Inferior parietal cortex (tissue), 1 donor: ENCODE data around the gene NUTM2A.
"Not testable (repeated sequence)": the region's sequence is repeated elsewhere in the genome, so short reads cannot be mapped to it uniquely, and the experiment has no call there.

ENCODE experiments used
- DNase-seq: peaks from one replicate; pipeline ENCODE4 v3.0.0-alpha.2; 2016; ENCODE audit errors: extremely low spot score

The NUTM2A gene, protein sequence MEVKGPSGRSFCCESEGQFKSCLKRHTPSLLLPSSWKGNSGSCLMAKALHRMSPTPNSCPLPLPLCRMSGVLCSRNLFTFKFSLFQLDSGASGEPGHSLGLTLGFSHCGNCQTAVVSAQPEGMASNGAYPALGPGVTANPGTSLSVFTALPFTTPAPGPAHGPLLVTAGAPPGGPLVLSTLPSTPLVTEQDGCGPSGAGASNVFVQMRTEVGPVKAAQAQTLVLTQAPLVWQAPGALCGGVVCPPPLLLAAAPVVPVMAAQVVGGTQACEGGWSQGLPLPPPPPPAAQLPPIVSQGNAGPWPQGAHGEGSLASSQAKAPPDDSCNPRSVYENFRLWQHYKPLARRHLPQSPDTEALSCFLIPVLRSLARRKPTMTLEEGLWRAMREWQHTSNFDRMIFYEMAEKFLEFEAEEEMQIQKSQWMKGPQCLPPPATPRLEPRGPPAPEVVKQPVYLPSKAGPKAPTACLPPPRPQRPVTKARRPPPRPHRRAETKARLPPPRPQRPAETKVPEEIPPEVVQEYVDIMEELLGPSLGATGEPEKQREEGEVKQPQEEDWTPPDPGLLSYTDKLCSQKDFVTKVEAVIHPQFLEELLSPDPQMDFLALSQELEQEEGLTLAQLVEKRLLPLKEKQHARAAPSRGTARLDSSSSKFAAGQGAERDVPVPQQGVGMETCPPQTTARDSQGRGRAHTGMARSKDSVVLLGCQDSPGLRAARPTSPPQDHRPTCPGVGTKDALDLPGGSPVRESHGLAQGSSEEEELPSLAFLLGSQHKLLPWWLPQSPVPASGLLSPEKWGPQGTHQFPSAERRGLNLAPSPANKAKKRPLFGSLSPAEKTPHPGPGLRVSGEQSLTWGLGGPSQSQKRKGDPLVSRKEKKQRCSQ

DNA sequence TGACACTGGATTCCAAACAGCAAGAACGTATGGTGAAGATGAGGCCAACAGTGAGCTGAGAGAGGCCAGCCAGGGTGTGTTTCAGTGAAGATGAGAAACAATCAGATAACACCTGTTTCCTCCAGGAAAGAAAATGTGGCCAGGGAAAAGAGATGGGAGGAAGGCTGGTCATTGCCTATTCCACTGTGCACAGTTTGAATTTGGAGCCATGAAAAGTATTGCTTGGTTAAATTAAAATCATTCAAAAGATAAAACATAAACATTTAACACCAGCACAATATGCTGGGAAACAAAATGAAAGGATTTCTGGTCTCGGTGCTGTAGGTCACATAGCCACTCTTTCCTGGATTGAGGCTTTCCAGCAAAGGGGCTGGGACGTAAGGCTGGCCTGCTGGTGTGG is at the start of gene NUTM2A:
Gene NUTM2A, plus strand, starts transcription at position 301 of the 400 bp plus-strand sequence. CDS start 383 bp downstream, outside the sequence.
- not testable (repeated sequence) for DNase-seq

DNA sequence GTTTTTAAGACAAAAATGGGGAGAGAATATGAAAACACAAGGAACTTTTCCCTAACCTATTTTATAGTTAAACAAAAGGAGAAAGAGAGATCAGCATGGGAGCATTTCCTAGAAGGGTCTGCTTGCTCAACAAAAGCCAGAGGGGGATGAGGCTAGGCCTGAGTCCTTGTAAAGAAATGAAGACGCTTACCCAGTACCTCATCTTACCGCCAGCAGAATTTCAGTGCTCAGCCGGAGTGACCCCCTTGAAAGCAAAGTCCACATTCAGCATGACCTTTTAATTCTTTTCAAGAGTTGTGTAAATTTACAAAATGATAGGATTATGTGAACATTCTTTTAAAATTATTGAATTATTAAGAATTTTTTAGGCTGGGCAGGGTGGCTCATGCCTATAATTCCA is 47.7 kb upstream of the NUTM2A start:
- DNase-seq, result not testable (repeated sequence)

DNA sequence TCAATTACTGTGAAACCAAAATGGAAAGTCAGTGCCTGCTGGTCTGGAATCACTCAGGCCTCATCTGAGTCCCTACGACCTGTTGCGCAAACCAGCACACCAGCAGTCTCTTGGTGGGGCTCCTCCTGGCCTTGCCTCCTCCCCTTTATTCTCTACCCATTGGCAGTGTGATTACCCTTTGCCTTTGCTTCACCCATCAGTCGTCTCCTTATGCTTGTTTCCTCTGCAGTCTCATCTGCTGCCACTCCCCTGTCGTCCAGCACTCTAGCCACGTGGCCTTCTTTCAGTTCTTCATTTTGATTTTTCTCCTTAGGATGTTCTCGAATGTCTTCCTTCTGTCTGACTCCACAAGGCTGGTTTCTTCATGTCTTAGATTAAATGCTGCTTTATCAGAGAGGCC is 40.8 kb upstream of the NUTM2A start:
- not testable (repeated sequence) for DNase-seq

DNA sequence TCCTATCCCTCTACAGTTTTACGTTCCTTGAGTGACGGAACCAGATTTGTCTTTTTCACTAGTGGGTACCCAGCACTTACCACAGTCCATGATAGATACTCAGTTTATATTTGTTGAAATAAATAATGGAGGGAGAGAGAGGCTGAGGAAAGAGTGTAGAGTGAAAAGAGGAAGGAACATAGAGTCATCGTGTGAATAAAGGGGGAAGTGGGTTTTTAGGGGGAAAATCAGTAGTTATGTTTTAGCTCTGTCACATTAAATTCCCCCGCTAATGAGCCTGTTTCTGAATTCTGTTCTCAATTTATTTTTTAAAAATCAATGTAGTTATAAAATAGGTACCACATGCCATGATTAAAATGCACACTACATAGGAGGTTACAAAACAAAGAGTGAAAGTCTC is 39.2 kb upstream of the NUTM2A start:
- DNase-seq, result not testable (repeated sequence)

DNA sequence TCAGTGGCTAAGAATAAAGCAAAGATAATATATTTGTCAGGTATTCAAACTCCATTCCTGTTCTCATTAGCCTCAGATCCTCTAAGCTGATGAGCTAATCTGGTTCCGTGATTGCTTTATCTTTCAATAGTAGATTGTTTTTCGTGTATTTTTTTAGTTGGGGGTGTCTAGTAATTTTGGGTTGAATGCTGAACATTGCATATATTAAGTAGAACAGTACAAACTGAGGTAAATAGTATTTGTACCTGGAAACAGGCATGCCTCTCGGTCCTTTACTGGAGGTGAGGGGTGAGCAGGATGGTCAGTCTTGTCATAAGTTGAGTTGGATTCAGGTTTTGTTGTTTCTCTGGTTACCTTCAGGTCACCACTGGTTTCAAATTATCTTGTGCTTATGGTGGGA is 37.7 kb upstream of the NUTM2A start:
- DNase-seq, result not testable (repeated sequence)

DNA sequence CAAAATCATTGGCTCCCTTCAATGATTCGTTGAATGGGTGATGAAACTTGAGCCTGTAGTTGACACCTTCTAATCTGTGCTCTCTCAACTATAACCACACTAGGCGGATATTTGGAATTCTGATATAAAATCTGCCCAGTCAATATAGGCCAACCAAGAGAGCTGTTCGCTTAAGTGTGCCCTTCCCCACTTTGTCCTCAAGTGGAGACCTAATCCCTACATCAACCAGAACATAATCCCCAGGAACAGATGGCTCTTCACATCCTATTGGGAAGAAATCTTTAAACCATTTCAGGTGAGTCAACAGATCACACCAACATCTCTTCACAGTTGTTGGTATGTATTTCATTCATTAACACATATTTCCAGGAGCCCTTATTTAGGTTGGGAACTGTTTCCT is 33.4 kb upstream of the NUTM2A start:
- DNase-seq, result not testable (repeated sequence)

DNA sequence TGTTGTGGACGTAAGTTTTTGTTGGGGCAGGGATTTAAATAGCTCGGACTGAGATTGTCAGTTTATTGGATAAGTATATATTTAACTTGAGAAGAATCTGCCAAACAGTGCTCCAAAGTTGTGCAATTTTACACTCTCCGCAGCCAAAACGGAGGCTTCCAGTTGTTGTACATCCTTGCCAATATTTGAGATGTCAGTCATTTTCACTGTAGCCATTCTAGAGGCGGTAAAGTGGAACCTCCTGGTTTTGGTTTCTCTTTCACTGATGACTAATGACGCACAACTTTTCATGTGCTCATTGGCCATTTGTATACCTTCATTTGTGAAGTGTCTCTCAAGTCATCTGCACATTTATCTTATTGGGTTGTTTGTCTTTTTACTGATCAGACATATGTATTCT is 24.3 kb upstream of the NUTM2A start:
- DNase-seq, result peak; percentile 25

DNA sequence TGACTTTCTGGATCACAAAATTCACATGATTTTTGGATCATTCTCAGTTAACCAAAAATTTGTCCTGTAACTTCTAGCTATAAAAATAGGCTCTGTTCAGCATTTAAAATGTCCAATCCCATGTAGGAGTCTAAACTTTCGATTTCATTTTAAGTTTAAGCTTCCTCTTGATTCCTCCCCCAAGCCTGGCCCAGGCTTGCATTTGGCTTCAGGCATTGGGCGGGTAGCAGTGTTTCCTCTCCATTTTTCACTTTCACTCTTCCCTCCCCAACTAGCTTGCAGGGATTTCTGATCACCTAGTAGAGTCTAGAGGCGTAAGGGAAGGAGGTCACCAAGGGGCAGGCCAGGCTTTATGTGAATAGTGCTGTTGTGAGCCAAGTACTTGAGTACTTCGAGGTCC is 20.4 kb upstream of the NUTM2A start:
- DNase-seq, result not testable (repeated sequence)

DNA sequence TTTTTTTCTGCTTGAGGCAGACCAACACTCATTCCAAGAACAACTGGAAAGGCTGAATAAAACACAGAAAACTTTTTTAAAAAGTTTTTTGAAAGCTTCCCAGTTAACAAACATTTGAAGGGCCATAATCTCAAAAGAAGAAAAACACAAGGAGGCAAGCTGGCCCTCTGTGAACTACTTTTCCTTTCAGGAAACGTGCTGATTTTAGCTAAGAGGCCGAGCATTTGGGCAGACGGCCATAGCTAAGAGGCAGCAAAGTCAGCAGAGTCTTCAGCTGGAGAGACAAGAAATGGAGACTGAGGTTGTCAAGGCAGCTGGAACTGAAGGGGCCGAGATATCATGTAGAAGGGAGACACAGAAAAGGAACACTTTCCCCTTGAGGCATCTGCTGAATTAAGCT is 18.3 kb upstream of the NUTM2A start:
- not testable (repeated sequence) for DNase-seq

DNA sequence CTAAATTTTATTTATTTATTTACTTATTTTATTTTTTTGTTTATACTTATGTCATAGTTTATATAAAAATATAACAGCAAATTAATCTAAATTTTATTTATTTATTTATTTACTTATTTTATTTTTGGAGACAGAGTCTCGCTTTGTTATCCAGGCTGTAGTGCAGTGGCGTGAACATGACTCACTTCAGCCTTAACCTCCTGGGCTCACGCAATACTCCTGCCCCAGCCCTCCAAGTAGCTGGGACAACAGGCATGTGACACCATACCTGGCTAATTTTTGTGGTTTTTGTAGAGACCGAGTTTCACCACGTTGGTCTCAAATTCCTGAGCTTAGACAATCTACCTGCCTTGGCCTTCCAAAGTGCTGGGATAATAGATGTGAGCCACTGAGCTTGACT is 14.9 kb upstream of the NUTM2A start:
- DNase-seq, result not testable (repeated sequence)

DNA sequence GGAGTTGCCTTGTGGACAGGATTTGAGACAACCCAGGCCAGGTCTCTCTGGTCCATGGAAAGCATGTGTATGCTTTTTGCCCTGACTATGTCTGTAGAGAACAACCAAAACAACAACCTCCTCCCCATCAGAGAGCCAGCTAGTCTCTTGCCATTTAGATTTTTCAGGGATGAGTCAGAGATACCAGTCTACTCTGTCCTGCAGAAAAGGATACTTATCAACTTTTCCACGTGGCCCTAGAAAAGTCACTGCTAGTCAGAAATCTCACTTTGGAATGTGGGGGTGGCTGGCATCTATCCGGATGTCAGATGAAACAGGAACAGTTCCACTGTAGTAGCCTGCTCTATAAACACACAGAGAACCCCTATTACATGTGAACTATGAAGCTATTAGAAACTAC is 13.4 kb upstream of the NUTM2A start:
- DNase-seq, result not testable (repeated sequence)

DNA sequence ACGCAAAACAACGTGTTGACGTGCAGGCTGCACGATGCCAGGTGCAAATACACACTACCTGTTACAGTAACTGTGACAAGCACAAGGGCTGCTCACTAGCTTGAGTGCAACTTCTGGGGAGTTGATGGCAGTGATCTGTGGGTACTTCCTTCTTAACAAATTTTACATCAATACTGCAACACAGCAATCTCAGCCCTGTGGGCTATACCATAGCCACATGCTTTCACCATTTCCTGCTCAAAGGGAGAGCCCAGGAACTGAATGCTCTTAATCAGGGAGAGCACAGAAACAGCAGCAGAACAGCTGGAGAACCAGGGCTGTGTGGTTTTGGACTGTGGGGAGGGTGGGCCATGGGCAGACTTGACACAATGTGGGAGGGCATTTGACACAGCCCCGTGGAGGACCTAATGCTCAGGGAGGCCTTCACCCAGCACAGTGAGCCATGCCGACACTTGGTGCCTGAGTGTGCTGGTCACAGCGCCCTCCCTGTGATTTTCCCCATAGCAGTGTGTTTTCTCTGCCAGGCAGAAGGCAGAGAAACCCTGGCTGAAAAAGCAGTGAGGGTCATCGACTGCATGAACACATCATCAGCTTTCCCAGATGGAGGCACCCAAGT is 12.0 kb upstream of the NUTM2A start:
- DNase-seq, result not testable (repeated sequence)

DNA sequence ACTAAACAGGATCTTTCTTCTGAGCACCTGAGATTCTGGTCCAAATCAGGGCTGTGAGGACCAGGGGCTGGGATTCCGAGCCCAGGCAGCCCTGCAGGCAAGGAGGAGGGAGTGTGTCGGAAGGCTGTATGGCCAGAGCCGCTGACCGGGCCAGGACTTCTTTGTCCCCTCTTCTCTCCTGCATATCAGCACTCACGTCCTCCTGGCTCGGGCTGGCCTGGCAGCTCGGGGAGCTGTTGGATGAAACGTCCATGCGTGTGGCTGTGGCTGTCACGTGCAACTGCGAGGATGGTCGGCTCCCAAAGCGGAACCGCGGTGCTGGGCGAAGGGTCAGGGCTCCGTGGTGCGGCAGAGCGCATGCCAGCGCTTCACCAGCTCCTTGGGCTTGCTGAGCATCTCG is 11.4 kb upstream of the NUTM2A start:
- not testable (repeated sequence) for DNase-seq

DNA sequence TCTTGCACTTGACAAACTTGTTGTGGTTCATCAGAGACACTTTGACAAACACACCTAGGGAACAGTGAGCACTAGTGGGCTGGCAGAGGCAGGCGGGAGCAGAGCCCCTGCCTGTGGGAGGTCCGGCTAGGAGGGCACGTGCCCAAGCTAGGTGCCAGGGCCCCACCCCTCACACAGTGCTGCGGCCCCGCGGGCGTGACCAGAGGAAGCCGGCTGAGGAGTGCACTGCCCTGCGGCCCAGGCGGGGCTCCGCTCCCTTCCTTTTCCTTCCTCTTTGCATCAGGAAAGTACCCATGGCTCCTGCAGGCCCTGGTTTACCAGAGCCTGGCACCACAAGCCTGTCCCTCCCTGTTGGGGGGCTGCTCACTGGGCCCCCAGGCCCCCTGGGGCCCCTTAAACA is 9.1 kb upstream of the NUTM2A start:
- DNase-seq, result not testable (repeated sequence)

DNA sequence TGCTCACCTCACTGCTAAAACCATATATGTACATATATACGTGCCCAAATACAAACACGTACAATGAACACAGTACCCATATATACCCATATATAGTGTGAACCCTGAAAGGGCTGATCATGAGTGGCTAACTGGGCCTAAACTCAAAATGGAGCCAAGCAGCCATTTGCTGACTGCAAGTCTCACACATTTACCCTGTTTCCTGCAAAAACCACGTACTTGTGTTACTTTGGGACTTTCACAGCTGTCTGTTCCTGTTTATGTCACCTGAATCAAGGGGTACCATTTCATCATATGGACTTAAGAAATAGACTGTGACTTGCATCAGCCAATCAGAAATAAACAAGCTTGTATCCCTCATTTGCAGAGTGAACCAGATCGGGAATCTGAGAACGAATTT is 5.9 kb upstream of the NUTM2A start:
- not testable (repeated sequence) for DNase-seq

DNA sequence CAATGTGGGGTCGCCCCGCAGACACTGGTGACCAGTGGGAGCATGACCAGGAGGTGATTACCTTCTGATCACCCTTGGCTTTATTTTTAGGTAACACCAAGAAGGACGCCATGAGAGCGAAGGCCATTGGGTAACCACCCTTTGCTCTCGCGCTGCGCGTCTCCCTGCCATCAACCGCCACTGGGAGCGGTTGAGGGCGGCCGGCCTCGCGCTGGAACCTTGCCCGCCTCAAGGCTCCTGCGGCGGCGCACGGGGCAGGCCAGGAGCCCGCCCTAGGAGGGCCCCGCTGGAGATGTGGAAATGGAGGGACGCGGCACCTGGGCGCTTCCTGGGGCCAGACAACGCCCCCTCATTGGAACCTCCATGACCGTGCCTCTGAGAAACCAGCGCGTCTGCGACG is 2.5 kb upstream of the NUTM2A start:
- DNase-seq, result not testable (repeated sequence)

DNA sequence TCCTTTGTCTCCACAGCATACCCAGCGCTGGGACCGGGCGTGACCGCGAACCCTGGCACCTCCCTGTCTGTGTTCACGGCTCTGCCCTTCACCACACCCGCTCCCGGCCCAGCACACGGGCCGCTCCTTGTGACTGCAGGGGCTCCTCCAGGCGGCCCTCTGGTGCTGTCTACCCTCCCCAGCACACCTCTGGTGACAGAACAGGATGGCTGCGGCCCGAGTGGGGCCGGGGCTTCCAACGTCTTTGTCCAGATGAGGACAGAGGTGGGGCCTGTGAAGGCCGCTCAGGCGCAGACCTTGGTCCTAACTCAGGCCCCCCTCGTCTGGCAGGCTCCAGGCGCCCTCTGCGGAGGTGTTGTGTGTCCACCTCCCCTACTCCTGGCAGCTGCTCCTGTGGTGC is 3.0 kb downstream of the NUTM2A start:
- not testable (repeated sequence) for DNase-seq

DNA sequence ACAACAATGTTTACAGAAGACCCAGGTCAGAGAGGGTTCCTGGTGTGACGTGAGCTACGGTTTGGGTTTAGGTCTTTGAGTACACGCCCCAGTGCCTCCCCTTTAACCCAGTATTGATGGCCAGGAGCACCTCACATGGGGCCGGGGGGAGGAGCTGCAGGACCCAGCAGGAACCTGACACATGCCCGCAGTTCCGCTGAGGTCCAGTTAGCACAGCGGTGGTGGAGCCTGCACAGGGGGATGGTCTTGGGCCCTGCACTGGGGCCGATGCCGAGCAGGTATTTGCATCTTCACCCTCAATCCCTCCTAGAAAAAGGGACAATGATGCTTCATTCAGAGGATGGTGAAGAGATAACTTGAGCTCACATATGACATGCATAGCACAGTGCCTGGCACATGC is 4.0 kb downstream of the NUTM2A start:
- DNase-seq, result not testable (repeated sequence)

DNA sequence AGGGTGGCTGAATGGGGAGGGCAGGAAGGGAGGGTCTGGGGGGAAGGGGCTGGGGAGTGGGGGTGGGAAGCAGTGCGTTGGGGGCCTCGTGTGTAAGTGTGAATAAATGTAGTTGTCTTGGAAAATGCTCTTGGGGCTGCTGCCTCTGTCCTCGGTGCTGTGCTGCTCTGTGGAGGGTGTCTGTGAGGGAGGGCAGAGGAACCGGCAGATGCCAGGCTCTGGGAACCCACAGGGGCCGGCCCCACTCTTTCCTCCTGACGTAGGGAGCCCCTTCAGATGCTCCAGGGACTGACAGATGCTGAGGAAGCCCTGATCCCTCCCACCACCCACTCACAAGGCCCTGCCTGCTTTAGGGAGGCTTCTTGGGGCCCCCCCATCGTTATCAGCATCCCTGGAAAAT is 9.6 kb downstream of the NUTM2A start:
- DNase-seq, result not testable (repeated sequence)

DNA sequence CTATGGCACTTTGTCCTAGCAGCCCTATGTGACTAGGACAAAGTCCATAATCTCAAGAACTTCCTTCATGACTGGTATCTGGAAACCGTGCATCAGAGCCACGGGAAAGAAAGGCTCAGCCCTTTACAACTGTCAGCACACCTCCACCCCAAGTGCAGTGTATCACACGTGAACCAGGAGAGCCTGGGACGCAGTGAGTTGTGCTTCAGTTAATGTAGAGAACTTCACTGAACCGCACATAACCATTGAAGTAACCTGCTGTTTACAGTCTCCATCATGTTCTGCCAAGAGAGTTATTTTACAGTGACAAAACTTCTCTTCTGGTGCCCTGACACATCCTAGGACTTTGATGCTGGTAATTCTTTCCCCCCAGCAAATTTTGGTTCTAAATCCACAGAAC is 12.0 kb downstream of the NUTM2A start:
- not testable (repeated sequence) for DNase-seq

DNA sequence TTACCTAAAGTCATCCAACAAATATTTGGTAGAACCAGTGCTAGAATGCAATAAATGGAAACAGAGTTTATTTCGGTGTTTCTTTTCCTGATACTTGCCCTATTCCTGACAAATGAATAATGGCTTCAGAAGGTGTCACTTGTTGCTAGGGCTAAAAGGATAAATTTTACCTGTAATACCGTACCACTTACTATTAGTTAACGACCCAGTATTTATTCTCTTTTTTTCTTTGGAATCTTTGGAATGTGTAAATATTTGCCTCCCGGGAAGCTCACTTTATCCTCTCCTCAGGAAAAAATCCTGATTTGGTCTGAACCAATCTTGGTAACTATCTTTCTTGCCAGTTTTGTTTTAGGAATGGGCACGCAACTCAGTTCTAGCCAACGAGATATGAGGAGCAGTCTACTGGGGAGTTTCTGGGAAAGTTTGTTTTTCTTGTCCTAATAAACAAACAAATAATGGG is 14.1 kb downstream of the NUTM2A start:
- DNase-seq, result not testable (repeated sequence)

DNA sequence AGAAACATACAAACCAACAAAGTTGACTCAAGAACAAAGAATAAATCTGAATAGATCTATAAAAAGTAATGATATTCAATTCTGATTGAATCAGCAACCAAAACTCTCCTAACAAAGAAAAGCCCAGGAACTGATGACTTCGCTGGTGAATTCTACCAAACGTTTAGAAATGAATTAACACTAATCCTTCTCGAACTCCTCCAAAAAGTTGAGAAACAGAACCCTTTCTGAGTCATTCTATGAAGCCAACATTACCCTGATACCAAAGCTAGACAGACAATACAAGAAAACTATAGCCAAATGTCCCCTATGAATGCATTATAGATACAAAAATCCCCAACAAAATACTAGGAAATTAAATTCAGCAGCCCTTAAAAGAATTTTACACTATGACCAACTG is 16.9 kb downstream of the NUTM2A start:
- not testable (repeated sequence) for DNase-seq
